MM.1S (cell line): ENCODE results near the gene PDE6D.

Experiments used
- CTCF ChIP-seq: fragments of 300-600 bp; sonication (generic); IDR thresholded peaks from 2 replicates; pipeline ENCODE4 v1.5.1; 2016; ENCODE audit warnings: antibody characterized with exemption, low read length, mixed read lengths
- EZH2 ChIP-seq: fragments of 300-600 bp; sonication (generic); optimal IDR thresholded peaks from 2 replicates; pipeline ENCODE3; 2017; ENCODE audit warnings: low read depth, mild to moderate bottlenecking, antibody characterized with exemption, low read length, mixed read lengths
- EZH2phosphoT487 ChIP-seq: fragments of 300-600 bp; sonication (generic); IDR thresholded peaks from 2 replicates; pipeline ENCODE4 v1.6.1; 2018; ENCODE audit warnings: antibody characterized with exemption, low read length

DNA sequence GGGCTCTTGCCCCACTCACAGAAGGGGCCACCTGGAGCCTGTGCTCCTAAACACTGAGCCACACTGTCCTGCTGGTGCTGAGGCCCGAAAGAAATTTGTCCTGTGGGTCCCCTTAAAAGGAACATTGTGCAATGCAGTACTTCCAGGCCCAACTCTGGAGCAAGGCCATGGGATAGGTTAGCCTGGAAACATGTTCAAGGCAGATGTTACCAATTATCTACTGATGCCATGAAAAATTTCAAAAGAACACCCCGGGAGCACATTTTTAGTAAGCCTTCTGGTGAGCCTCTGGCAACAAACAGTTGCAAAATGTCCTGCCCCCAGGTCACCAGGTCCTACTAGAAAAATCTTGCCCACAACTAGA is 85.1 kb downstream of the PDE6D start:
- no peak for TF ChIP-seq CTCF
- no peak for TF ChIP-seq EZH2phosphoT487
- no peak for TF ChIP-seq EZH2
